ENCODE data around the gene GPX4.

Gene GPX4

DNA sequence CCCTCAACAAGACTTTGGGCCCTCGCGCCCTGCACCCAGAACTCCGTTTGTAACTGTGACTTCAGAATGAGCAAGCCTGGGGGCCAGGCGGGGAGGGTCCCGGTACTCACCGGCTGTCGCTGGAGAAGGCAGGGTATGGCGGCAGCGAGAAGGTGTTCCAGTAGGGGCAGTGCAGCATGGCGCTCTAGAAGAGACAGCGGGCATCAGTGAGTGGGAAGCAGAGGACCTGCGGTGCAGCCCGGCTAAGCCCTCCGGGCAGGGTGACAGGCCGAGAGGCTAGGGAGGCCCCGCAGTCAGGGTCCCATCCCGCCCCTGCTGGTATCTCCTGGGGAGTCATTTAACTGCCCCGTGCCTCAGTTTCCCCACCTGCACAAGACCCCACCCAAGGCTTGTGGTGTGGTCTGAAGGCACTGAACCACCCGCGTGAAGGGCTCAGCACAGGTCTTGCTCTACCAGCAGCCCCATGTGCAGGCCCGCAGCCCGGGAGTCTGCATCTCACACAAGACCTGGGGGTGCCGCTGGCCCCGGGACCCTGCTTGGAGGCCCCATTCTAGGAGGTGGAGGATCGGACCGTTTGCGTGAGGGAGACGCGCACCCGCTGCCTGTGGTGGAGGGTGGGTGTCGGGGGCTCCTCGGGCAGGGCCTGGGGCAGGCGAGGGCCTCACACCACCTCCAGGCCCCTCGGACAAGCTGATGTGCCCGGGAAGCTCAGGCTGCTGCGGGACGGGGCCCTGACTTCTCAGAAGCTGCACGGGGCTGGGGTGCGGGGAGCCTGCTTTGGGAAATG is 45.7 kb downstream of the GPX4 start:
- no peak for DNase-seq (ENCODE audit: low read depth in 2 of 2)

DNA sequence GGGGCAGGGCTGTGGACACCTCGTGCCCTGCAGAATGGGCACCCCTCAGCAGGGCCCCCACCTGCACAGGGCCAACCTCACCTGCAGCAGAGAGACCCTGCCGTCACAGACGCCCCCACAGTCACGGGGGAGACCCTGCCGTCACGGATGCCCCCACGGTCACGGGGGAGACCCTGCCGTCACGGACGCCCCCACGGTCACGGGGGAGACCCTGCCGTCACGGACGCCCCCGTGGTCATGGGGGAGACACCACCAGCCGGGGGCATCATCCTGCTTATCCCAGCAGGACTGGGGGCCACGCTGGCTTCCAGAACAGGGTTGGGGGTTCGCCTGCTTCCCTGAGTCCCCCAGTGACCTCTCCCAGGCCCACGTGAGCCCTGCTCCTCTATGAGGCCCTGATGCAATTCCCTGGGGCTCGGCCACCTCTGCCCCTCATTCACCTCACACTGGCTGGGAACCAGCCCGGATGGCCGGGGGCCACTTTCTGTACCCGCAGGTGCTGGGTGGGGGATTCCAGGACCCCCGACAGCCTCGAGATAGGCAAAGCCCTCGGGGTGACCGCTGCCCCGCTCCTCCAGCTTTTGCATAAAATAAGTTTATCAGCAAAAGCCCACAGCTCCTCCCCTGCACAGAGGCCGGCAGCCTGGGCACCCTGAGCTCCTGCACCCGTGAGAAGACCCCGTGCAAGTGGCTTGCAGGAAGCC is 46.7 kb downstream of the GPX4 start:
- no peak for DNase-seq (ENCODE audit: low read depth in 2 of 2)

DNA sequence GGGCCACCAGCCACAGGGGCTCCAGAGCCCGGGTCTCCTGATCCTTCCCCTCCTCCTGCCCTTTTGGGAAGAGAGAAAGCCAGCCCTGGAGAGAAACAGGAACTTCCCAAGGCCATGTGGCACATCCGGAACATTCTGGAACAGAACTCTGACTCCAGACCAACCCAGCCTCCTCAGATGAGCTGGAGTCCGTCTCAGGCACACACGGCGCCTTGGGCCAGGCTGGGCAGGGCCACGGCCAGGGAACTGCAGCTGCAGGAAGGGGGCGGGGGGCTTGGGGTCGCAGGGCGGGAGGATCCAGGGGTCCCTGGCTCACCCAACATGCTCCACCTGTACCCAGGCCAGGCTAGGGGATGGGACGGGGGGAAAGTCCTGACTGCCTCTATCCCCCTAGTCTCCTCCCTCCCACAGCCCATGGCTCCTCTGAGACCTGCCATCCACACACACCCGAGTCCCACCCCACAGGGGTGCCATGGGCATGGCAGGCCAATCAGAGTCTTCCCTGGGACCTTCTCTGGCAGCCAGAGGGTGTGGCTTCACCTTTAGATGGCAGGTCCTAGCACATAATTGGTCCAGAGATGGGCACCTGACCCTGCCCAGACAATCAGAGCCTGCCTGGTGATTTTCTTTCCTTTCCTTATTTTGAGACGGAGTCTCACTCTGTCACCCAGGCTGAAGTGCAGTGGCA is 47.4 kb downstream of the GPX4 start:
- DNase-seq (ENCODE audit: low read depth in 2 of 2), result no peak

DNA sequence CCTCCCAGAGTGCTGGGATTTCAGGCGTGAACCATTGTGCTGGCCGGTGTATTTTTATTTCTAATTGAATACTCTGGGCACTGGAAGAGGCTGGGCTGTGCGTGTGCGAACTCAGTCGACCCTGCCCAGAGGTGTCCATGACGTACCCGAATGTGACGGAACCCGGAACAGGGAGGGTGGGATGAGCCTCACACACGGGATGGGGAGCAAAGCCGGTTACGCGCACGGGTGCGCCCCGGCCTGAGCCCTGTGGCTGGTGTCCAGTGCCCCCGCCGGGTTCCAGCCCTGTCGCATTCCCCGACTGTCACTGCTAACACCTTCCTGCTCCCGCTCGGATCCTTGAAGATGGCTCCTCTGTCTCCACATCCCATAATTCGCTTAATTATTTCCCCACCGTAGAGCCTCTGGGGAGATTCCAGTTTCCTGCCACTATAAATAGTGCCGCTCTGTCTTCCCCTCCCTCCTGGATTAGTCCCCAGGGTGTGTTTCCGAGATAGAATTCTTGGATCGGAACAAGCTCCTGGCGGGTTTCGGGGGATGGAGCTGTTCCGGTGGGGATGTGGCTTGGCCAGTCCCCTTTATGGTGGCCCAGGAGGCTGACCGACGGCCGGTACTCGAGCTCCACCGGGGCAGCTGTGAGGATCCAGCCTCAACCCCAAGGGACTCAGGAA is 48.3 kb downstream of the GPX4 start:
- DNase-seq (ENCODE audit: low read depth in 2 of 2), result no peak

DNA sequence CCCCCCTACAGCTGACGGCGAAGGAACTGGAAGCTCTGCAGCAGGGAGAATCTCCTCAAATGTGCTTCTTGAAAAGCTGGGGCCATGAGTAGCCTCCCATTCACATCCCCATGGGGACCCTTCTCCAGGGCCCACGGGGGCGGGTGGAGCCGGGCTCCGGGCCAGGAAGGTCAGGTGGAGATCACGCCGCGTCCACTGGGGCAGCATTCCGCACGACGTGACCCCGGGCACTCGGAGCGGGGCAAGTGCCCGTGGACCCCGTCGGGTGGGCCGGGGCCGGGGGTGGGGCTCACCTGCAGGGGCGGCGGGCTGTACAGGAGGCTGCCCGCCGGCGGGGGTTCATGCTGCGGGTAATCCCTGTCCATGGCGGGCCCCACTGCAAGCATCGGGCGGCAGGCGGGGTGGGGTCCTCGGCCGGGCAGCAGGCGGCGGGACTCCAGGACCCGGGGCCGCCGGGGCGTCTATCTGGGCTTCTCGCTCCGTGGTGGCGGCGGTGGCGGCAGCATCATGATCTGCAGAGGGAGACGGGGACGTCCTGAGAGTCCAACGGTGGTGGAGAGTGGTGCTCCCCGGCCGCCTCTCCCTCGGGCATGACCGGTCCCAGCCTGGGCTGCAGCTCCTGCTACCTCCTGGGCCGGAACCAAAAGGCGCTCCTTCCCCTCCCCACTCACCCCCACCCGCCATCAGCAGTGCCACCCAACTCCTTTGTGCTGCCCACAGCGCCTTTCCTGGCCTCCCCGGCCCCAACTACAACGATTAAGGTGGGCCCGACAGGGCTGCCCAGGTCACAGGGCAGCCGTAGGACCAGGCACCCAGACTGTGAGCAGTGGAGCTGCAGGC is 50.3 kb downstream of the GPX4 start:
- no peak for DNase-seq (ENCODE audit: low read depth in 2 of 2)

DNA sequence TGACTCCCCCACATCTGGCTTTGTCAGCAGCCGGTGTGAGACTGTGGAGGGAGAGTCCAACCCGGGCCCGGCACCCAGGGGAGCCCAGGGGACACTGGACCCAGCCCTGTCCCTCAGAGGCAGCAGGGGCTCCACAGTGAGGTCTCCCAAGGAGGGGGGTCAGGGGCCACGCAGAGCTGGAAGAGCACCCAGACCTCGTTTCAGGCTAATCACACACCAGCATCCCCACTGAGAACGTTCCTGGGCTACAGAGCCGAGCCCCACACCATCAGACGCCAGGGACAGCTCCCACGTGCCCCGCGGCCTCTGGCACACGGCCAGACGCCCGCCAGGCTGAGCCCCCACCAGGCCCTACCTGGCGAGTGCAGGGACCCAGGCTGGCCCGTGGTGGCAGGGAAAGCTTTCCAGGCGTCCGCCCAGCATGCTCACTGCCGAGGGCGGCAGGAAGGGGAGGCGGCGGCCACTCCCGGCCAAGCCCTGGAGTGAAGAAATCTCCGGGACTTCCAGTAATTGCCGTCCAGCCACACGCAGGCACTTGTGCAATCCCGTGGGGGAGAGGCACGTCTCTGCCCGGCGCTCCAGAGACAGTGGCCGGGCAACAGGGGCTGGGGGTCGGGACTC is 51.0 kb downstream of the GPX4 start:
- no peak for DNase-seq (ENCODE audit: low read depth in 2 of 2)

DNA sequence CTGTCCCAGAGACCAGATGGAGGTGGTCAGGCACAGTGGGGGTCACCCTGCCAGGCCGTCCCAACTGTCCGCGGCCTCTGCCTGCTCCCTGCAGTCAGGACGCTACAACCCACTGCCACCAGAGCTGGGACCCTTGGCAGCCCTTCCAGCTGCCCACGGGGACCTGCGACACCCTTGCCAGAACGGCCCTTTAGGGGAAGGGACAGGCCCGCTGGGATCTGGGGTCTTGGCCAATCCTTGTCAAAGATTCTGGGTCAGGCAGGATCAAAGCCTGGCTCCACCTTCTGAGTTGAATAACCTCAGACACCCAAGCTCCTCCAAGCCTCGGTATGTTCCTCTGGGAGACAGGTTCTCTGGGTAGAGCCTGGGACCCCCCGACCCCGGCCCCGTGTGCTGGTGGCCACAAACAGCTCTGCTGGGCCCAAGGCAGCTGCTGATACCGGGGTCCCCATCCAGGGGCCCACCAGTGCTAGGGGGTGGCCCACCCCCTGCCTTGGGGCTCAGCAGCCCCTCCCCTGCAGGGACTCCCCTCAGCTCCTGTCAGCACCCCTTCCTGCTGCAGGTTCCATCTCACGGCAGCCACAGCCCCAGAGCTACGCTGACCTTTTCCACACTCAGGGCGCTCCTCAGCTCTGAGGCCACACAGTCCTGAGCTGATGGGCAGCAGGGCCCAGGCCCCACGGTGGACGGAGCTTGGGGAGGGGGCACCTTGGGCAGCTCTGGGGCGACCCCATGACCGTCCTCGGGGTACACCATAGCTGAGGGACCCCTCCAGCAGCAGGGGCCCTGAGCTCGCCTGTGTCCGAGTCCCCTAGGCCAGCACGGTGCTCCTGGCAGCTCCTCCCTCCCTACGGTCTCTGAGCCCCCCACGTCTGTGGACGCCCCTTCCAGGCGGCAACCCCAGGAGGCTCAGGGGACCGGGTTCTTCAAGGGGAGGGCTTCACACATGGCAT is 51.8 kb downstream of the GPX4 start:
- DNase-seq (ENCODE audit: low read depth in 2 of 2), result no peak

Data from fibroblast of skin of left biceps (primary cell).